NCI-H526 treated with DMSO at 0.1 percent for 48 hours (cell line): Measurements from ENCODE around the gene SYCP2.
"Not testable (repeated sequence)": the region's sequence is repeated elsewhere in the genome, so short reads cannot be mapped to it uniquely, and the experiment has no call there.

Experiments
- DNase-seq: peaks from one replicate; lab custom pipeline; 2025; lab: John Stamatoyannopoulos, UW

SYCP2 gene, protein sequence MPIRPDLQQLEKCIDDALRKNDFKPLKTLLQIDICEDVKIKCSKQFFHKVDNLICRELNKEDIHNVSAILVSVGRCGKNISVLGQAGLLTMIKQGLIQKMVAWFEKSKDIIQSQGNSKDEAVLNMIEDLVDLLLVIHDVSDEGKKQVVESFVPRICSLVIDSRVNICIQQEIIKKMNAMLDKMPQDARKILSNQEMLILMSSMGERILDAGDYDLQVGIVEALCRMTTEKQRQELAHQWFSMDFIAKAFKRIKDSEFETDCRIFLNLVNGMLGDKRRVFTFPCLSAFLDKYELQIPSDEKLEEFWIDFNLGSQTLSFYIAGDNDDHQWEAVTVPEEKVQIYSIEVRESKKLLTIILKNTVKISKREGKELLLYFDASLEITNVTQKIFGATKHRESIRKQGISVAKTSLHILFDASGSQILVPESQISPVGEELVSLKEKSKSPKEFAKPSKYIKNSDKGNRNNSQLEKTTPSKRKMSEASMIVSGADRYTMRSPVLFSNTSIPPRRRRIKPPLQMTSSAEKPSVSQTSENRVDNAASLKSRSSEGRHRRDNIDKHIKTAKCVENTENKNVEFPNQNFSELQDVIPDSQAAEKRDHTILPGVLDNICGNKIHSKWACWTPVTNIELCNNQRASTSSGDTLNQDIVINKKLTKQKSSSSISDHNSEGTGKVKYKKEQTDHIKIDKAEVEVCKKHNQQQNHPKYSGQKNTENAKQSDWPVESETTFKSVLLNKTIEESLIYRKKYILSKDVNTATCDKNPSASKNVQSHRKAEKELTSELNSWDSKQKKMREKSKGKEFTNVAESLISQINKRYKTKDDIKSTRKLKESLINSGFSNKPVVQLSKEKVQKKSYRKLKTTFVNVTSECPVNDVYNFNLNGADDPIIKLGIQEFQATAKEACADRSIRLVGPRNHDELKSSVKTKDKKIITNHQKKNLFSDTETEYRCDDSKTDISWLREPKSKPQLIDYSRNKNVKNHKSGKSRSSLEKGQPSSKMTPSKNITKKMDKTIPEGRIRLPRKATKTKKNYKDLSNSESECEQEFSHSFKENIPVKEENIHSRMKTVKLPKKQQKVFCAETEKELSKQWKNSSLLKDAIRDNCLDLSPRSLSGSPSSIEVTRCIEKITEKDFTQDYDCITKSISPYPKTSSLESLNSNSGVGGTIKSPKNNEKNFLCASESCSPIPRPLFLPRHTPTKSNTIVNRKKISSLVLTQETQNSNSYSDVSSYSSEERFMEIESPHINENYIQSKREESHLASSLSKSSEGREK (N-terminal part only)

DNA sequence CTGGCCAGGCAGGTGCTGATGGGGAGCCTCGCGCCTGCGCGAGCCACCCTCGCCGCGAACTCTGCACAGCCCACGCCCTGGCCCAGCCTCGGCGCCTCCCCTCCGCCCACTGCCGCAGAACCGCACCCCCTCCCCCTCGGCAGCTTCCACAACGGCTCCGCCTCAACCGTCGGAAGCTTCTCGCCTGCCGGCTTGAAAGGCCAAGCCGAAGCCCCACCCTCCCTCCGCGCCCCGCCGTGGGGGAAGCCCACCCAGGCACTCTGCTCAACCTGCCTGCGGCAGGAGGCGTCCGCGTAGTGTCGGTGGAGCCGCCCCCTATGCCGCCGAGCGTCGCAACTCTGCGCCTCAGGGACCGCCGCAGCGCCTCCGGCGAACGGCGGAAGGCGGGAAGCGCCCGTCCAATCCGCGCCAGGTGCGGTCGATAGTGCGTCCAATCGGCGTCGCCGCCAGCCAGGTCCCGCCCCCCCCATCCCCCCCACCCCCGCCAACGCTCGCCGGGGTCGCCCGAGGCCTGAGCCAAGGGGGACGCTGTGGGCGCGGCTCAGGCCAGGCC lies at the start of gene SYCP2:
TSS of gene SYCP2 (minus strand) at position 342 of the 553 bp plus-strand sequence. CDS start 11,224 bp downstream, outside the sequence.
- DNase-seq: no peak

DNA sequence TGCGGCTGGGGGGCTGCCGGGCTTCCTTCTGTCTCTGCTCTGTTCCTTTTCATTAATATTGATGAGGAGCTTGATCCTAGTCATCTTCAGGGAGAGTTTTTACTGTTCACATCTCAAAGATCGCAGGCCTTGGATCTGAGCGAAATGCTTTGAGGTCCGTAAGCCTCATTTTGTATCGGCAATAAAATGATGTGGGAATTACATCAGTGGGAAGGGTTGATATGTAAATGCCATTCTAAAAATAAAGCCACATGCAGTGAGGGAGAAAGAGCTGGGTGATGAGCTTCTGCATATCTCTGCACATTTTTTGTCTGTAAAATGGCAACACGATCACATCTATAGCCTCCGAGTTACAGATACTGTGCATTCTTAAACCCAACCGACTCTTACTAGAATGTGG lies 49.6 kb upstream of the SYCP2 start:
- no peak for DNase-seq

DNA sequence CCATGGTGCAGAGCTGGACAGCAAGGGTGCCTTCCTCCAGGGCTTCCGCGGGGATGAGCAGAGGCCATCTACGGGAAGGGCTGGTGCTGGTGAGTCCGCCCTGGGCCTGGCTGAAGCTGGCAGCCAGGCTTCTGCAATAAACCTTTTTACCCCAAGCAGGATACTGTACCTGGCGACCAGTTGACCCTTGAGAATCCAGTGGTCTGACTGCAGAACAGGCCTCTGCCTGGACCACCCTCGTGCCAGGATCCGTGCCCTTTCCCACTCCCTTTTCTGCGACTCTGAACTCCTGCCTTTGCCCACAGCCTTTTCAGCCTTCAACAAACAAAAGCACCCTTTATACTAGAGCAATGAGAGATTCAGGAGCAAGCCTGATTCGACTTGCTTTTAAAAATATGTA lies 43.6 kb upstream of the SYCP2 start:
- no peak for DNase-seq

DNA sequence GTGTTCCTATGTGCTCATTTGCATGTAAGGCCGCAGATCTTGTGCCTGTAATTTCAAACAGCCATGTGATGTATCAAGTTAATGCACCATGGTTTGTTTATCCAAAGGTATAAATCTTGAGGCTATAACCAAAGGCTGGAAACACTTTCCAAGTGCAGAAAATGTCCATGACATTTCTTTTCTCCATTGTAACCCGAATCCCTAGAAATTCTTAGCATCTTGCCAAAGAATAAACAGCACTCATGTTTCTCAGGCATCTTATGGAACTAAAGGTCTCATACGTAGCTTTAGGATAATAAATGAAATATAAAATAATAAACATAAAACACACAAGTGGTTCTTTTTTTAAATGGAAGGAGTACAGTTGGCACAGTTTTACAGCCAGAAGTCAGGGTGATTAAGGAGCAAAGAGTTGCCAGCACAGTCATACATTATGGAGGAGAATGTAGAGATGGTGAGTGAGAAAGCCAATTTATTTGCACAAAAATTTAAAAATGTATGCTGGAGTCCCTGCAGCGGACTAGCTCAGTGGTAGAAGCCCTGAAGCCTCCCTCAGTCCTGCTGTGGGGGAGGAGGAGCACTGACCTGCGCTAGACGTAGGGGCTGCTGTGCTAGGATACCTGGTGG lies 42.8 kb upstream of the SYCP2 start:
- no peak for DNase-seq

DNA sequence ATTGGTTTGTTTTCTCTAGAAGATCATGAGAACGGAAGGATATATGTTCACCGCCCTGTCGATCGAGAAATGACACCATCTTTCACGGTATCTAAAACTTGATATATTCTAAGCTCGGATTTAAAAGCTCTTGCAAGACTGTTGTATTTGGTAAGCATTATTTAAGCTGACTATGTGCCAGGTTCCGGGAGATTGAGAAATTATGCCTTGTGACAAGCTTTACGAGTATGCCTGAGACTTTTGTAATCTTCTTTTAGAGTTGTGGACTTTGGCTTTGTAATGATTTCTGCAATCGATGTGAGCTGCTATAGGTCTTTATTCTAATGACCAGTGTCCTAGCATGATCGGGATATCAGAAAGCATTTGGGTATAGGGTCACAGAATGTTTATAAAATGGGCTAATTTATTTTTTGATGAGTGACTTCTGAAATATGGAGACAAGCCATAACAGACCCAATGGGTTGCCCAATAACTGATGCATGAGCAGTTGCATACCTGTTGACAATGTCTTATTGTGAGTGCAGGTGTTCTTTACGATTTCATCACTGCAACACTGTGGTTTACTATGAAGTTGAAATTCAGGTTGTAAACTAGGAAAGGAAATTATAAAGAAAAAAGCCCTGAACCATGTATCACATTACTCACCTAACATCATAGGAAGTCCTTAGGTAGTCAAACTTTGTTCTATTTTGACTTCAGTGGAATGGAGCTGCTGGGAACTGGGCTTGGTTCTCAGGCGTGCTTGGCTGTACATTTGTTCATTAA lies 38.8 kb upstream of the SYCP2 start:
- no peak for DNase-seq

DNA sequence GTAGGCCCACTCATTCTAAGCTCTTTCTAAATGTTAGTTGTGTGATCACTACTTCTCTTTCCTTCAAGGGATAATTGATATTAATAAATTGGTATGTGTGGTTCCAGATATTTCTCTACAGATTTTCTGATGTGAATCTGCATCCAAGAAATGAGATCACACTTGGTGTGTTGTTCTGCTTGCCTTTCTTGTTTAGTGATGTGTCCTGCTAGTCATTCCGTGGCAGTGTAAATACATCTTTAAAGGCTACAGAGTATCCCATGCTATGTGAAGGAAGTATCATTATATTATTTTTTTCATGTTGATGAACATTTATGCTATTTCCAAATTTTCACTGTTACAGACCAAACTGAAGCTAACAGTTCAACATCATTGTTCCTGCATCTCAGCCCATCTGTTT lies 38.0 kb upstream of the SYCP2 start:
- DNase-seq: no peak

DNA sequence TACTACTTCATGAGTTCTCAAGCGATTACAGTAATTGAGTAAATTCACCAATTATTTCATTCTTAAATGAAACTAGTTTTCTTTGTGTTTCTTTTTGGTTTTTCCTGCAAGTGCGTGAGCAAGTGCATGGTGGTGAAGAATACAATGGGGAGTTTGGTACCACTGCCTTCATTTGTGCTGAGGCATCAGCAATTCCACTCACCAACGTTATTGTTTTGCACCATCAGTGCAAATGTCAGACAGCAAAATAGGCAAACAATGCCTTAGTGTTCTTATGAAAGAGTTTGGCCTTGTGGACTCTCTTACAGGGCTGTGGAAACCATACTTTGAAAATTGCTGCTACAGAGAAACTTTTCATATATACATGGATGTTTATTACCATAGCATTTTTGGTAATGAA lies 33.0 kb upstream of the SYCP2 start:
- DNase-seq: no peak

DNA sequence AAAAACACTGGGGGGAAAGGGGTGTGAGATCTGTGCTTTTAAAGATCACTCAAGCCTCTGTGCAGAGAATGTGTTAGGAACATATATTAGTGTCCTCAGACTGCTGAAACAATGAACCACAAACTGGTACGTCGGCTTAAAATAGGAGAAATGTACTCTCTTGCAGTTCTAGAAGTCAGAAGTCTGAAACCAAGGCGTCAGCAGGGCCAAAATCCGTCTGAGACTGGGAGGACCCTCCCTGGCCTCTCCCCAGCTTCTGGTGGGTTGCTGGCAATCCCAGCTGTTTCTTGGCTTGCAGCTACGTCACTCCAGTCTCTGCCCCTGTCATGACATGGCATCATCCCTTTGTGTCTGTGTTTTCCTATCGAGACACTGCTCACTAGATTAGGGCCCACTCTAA lies 28.7 kb upstream of the SYCP2 start:
- DNase-seq: no peak

DNA sequence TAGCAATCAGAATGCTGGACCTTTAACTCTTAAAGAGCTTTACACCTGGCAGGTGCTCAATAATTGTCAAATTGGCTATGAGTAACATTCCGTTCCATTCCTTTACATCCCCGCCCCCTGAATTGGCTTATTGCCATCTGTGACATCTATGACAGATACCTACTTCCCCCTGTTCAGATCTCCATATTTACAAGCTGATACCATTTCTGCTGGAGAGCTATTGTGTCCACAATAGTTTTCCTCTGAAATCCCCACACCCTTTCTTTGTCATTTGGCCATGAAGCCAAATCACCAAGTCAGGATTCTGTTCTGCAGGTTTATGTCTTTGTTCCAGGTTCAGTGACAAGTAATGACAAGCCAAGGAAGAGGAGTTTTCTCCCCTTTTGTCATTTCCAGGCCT lies 28.0 kb upstream of the SYCP2 start:
- DNase-seq: no peak

DNA sequence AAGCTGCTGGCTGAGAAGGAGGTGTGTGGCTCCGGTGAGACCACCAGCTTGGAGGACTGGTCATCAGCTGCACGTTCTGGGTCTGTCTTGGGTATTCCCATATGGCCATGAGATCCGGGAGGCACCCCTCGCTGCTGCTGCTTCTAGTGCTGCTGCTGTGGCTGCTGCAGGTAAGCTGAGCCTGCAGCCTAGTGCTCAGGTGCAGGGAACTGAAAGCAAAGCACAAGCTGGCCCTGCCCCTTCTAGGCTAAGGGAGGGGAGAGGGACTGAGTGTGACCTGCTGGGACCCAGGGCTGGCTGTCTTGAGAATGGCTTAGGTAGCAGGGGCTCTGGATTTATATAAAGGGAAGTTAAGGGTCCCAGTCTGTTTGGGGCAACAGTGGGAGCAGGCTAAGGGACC lies 25.2 kb upstream of the SYCP2 start:
- no peak for DNase-seq

DNA sequence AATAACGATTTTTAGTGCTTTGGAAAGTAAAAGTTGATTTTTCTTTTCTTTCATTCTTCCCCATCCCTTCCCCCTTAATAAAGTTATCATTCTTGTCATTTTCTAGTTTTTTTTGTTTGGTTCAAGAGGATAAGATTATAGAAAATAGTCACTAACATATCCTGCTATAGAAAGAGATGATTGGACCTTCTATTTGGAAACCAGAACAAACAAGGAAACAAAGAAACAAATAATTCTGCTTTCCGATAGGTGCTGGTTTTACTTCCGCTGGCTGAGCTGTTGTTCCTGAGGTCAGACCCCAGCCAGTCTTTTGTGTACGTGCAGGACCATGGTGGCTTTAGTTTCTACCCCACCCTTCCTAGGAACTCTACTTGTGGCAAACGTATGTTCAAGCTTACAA lies 24.7 kb upstream of the SYCP2 start, which contains the start of gene CDH26:
TSS of gene CDH26 (plus strand) at position 301 of the 400 bp plus-strand sequence. CDS start 304 bp downstream, outside the sequence.
- no peak for DNase-seq

DNA sequence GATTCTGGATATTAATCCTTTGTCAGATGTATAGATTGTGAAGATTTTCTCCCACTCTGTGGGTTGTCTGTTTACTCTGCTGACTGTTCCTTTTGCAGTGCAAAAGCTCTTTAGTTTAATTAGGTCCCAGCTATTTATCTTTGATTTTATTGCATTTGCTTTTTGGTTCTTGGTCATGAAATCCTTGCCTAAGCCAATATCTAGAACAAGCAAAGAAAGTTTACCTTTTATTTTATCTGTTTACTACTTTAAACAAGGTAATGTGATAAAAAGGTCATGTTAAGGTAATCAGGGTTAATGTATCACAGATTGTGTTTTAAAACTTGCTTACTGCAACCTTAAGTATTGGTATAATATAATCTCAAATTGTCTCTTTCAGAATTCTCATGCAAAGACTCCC lies 24.1 kb upstream of the SYCP2 start:
- not testable (repeated sequence) for DNase-seq

DNA sequence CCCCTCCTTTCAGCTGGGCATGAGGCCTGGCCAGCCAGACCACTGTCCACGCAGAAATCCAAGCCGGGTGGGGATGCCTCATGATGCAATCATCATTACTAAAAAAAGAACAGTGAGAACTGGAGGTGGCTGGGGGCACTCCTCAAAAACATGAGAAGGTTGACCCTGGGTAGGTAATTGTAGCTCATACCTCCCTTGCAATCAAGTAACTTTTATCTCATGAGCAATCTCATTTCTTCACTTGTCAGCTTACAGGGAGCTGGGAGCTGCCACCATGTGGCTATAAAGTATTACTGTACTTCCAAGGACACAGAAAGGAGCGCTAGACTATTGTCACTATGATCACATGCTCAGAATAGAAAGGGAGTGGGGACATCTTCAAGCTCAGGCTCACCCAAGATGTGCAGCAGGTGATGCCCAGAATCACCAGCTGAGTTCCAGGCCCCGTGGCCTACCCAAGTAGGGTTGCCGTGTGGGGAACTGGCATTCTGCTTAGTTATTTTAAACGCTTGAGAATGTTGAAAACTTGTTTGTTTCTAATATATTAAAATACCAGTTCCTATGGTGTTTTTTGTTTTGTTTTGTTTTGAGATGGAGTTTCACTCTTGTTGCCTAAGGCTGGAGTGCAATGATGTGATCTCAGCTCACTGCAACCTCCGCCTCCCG lies 21.8 kb upstream of the SYCP2 start:
- peak; percentile 18 for DNase-seq

DNA sequence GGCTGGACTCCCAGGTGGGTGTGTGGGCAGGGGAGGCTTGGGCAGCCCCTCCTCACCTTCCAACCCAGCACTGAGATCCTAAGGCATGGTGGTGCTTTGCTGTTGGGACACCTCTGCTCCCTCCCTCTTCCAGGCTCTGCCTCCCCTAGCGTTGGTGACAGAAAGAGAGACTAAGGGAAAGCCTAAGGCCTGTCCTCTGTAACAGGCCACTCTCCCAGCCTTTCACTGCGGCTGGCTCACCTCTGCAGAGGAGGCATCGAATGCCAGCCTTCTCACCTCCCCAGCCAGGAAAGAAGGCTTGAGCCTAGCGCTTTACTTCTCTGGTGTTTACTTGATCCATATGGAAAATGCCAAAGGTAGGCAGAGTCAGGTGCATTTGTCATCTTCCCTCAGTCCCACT lies 21.3 kb upstream of the SYCP2 start:
- DNase-seq: no peak

DNA sequence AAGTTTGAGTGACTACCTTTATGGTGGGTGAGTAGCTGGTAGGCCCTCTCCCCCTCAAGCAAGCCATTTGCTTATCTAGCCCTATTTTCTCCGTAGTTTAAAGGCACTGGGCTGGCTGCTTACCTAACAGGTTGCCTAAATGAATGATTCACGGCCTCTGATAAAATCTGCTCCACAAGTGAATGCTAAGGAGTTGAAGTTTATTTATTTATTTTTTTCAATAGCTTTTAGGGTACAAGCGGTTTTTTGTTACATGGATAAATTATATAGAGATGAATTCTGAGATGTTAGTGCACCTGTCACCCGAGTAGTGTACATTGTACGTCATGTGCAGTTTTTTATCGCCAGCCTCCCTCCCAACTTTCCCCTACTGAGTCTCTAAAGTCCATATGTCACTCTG lies 16.5 kb upstream of the SYCP2 start:
- no peak for DNase-seq

DNA sequence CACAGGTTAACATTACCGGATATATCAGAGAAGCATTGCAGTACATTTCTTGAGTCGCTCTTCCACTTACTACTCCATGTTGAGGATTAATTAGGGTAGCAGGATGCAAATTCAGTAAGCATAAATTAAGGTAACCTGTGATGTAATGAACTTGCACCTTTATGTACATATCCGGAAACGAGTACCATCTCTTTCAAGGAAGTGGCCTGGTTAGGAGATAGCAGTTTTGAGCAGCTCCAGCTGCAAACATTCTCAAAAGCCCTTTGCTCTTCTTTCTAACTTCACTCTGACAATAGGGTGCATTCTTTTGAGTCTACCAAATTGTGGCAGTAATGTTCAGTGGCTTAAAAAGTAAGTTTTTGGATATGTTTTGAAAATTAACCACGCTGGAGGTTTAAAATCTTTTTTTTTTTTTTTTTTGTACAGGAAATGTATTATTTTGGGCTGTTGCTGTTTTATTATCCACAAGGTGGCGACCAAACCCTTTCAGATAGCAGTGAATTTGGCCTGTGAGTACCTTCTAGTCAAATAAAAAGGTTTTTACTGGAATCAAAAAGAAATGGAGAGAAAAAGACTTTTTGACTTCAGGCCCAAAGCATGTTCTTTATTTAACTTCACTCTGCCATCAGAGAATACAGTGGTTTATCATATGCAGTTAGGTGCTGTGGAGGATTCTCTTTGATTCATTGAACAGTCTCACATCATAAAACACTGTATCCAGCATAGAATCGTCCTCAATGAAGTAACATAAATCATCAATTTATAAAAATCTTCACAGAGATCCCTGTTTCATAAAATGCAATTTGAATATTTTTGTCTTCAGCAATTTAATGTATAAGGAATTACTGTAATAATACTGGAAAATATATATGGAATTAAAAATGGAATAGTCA lies 15.6 kb upstream of the SYCP2 start:
- peak; percentile 26 for DNase-seq

DNA sequence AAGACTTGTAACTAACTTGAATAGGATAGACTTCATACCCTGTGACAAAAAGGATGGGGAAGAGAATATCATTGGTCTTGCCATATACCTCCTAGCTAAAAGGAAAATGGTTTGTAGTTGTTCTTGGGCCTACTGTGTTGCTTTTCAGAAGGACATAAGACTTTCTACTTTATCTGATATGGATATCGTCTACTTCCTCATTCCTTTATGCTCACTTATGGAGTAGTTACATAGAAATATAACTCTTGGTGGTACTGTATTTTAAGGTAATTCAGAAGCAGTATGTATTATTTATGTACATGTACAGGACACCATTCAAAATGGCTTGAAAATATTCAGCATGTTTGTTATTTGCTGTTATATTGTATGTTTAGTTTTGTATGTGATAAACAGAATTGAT lies 14.8 kb upstream of the SYCP2 start:
- no peak for DNase-seq

DNA sequence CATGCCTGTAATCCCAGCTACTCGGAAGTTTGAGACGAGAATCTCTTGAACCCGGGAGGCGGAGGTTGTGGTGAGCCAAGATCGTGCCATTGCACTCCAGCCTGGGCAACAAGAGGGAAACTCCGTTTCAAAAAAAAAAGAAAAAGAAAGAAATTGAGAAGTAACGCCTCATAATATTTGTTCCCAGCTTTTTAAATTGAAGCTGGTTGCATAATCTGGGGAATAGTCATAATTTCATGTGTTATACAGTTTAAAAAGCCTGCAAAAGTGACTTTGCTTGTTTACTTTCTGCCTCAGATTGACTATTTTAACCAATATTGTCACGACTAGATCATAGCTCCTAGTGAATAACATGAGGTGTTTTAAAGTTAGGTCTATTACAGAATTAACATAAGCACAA lies 13.9 kb upstream of the SYCP2 start:
- no peak for DNase-seq

DNA sequence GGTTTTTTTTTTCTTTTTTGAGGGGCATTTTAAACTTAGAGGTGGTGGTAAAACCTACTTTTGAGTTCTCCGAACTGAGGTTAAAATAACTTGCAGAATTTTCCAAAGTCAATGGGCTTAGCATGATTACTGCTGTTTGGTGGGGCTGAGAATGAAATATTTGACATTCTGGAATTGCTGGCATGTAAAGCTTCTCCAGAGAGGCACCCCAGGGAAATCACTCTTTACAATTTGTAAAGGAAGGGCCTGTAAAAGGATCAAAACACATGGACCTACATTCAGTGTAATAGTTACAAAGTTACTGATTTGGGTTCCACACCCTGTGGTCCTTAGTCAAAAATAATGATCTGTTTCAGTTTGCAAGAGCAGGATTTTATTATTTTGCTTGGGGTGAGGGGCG lies 12.3 kb upstream of the SYCP2 start:
- no peak for DNase-seq
